Fibroblast of lung (primary cell): ENCODE results near the gene GPR155. TPM values are rescaled to one million over a fixed set of nuclear protein-coding genes. Genes with fewer than 3 reads are reported as not detected.

Source experiments
- DNase-seq, 2 donors: peaks; one replicate each; pipeline versions ENCODE4 v3.0.0 to v3.0.0-alpha.2; 2010; ENCODE audit warnings: low read depth in 2 of 2
- H2AFZ ChIP-seq: 2 replicates; pipeline ENCODE4 v1.5.1; 2012; ENCODE audit warnings: low read length, control low read depth, inconsistent platforms
- H3K27ac ChIP-seq: 2 replicates; pipeline ENCODE4 v1.5.1; 2011; ENCODE audit warnings: low read length, control low read depth; ENCODE audit not compliant: insufficient read depth
- H3K27me3 ChIP-seq: 2 replicates; pipeline ENCODE4 v1.5.1; 2011; ENCODE audit warnings: mild to moderate bottlenecking, low read length; ENCODE audit not compliant: control insufficient read depth, insufficient read depth
- H3K36me3 ChIP-seq: 2 replicates; pipeline ENCODE4 v1.5.1; 2011; ENCODE audit warnings: low read length; ENCODE audit not compliant: control insufficient read depth, insufficient read depth
- H3K4me1 ChIP-seq: 2 replicates; pipeline ENCODE4 v1.5.1; 2011; ENCODE audit warnings: low read length; ENCODE audit not compliant: control insufficient read depth, insufficient read depth; ENCODE audit errors: extremely low read depth
- H3K4me2 ChIP-seq: 2 replicates; pipeline ENCODE4 v1.5.1; 2011; ENCODE audit warnings: low read length, control low read depth; ENCODE audit not compliant: insufficient read depth; ENCODE audit errors: extremely low read depth
- H3K4me3 ChIP-seq, 4 experiments: fragments of 200-600 bp in 1 of 4; sonication (generic) in 1 of 4; replicated peaks in 1 of 4; 2 replicates each; pipeline ENCODE4 v1.5.1; 2011 to 2016; ENCODE audit warnings: low read length in 4 of 4, low read depth in 3 of 4, mild to moderate bottlenecking in 3 of 4, control low read depth in 2 of 4, inconsistent platforms in 1 of 4, mixed read lengths in 1 of 4; ENCODE audit not compliant: insufficient read depth in 1 of 4; ENCODE audit errors: control extremely low read depth in 1 of 4
- H3K79me2 ChIP-seq: 2 replicates; pipeline ENCODE4 v1.5.1; 2012; ENCODE audit warnings: mild to moderate bottlenecking, low read length, inconsistent platforms; ENCODE audit not compliant: control insufficient read depth, insufficient read depth
- H3K9ac ChIP-seq: 2 replicates; pipeline ENCODE4 v1.5.1; 2011; ENCODE audit warnings: mild to moderate bottlenecking, low read length, control low read depth; ENCODE audit not compliant: insufficient read depth
- H3K9me3 ChIP-seq: 2 replicates; pipeline ENCODE4 v1.5.1; 2012; ENCODE audit warnings: low read depth, low read length; ENCODE audit not compliant: control insufficient read depth, insufficient read depth
- H4K20me1 ChIP-seq: 2 replicates; pipeline ENCODE4 v1.5.1; 2011; ENCODE audit warnings: low read length; ENCODE audit not compliant: control insufficient read depth, insufficient read depth; ENCODE audit errors: extremely low read depth
- CTCF ChIP-seq, 2 donors: IDR thresholded peaks in 1 of 2; conservative IDR thresholded peaks in 1 of 2; 1 replicate in 1 of 2; 2 replicates in 1 of 2; pipeline ENCODE4 v1.5.1; 2011 to 2012; ENCODE audit warnings: low read length in 2 of 2, control low read depth in 1 of 2, inconsistent platforms in 1 of 2, low read depth in 1 of 2, mild to moderate bottlenecking in 1 of 2
- EZH2 ChIP-seq: IDR thresholded peaks from 2 replicates; pipeline ENCODE4 v1.5.1; 2012; ENCODE audit warnings: low read length, control low read depth, mild to moderate bottlenecking; ENCODE audit errors: missing control alignments
- polyA plus RNA-seq, 2 donors: library from polyadenylated mRNA; depleted of rRNA in 1 of 2; stranded (reverse) in 1 of 2; unstranded in 1 of 2; fragments of >200 nt; gene quantifications; 2 replicates each; pipeline ENCODE4 v1.2.1, GENCODE V29; 2011 to 2012; ENCODE audit warnings: missing spikeins in 1 of 2
- total RNA-seq: library from RNA; depleted of rRNA; stranded (reverse); fragments of >200 nt; gene quantifications from 2 replicates; pipeline ENCODE4 v1.2.1, GENCODE V29; 2014

The GPR155 gene
- total and polyA plus RNA-seq, 2 donors (not counting 1 experiment from before 2014, with no cell fraction given), result 5.1 to 6.4 TPM

GRCh38 chr2:174438146-174438886 is 48.5 kb downstream of the GPR155 start:
- Histone ChIP-seq H3K9ac (no peak overlapping the region), H3K27ac (no peak overlapping the region), H3K27me3 (no peaks in the 10 kb centered on the region), H3K4me1 (peaks cover 7% of the 10 kb centered on the region), H2AFZ (no peak overlapping the region), H3K36me3 (no peaks in the 10 kb centered on the region), H3K4me3 (no peak overlapping the region), H3K9me3 (no peaks in the 10 kb centered on the region), H4K20me1 (no peaks in the 10 kb centered on the region), H3K79me2 (no peaks in the 10 kb centered on the region), H3K4me2 (no peak overlapping the region)
- TF ChIP-seq EZH2 (no peak), CTCF (conservative IDR thresholded peaks at IDR 0.05 in 1 of 2, IDR thresholded peaks at IDR 0.05 in 1 of 2; ENCODE audit: low read depth in 1 of 2, low read length in 2 of 2) (no peak)
- no peak for DNase-seq

- Histone ChIP-seq H3K27me3 (no peaks in the 10 kb centered on the region), H3K9me3 (no peaks in the 10 kb centered on the region), H3K27ac (no peak overlapping the region), H4K20me1 (no peaks in the 10 kb centered on the region), H3K4me3 (no peak overlapping the region), H3K9ac (no peak overlapping the region), H2AFZ (no peak overlapping the region), H3K79me2 (no peaks in the 10 kb centered on the region), H3K36me3 (no peaks in the 10 kb centered on the region), H3K4me2 (no peak overlapping the region), H3K4me1 (no peaks in the 10 kb centered on the region)
- no peak for TF ChIP-seq EZH2
- no peak for TF ChIP-seq CTCF (conservative IDR thresholded peaks at IDR 0.05 in 1 of 2, IDR thresholded peaks at IDR 0.05 in 1 of 2; ENCODE audit: low read depth in 1 of 2, low read length in 2 of 2)
- peak in 1 of 2 donors; percentile 45 for DNase-seq
These were observed 50.5 kb downstream of the GPR155 start for GRCh38 chr2:174436351-174436750.

DNA sequence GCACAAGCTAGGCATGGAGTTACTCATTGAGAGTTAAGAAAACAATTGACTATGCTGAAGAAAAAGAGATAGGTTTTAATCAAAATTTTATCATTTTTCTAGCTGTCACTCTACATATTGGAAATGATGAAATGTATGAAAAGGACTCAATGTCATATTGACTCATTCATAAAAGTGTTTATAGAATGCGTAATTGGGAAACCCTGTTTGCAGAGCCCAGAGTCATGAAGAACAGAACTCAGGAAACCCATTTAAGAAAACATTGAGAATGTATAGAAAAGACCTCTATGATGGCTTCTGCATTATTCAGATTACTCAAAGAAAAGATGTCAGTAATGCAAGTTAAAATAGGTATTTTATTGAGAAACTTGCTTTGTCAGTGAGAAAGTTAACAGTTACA is 54.9 kb downstream of the GPR155 start:
- no peaks in the 10 kb centered on the region for H3K27me3 ChIP-seq
- no peak overlapping the region for H3K27ac ChIP-seq
- H3K79me2 ChIP-seq, result no peaks in the 10 kb centered on the region
- H3K9ac ChIP-seq, result no peak overlapping the region
- no peak overlapping the region for H2AFZ ChIP-seq
- no peaks in the 10 kb centered on the region for H3K4me1 ChIP-seq
- no peak overlapping the region for H3K4me2 ChIP-seq
- no peaks in the 10 kb centered on the region for H3K36me3 ChIP-seq
- no peaks in the 10 kb centered on the region for H4K20me1 ChIP-seq
- no peak overlapping the region for H3K4me3 ChIP-seq
- no peak for DNase-seq
- no peaks in the 10 kb centered on the region for H3K9me3 ChIP-seq
- TF ChIP-seq EZH2, result no peak
- no peak for TF ChIP-seq CTCF (conservative IDR thresholded peaks at IDR 0.05 in 1 of 2, IDR thresholded peaks at IDR 0.05 in 1 of 2; ENCODE audit: low read depth in 1 of 2, low read length in 2 of 2)
